H9 (cell line): ENCODE data around the gene TMEM131. TPM values are rescaled to one million over a fixed set of nuclear protein-coding genes. Genes with fewer than 3 reads are reported as not detected.

ENCODE experiments used
- DNase-seq: peaks from one replicate; pipeline ENCODE4 v3.0.0-alpha.2; 2017
- H2AFZ ChIP-seq: one replicate; pipeline ENCODE4 v1.6.1; 2013; ENCODE audit warnings: mild to moderate bottlenecking, low read length, control low read depth, moderate library complexity
- H2AK5ac ChIP-seq: 2 replicates; pipeline ENCODE4 v1.6.1; 2013; ENCODE audit warnings: low read length, control low read depth, mixed read lengths; ENCODE audit not compliant: insufficient read length
- H2BK120ac ChIP-seq: one replicate; pipeline ENCODE4 v1.6.1; 2013; ENCODE audit warnings: low read depth, mild to moderate bottlenecking, low read length, control low read depth, inconsistent platforms; ENCODE audit not compliant: poor library complexity, severe bottlenecking
- H2BK12ac ChIP-seq: 2 replicates; pipeline ENCODE4 v1.6.1; 2013; ENCODE audit warnings: low read length, control low read depth, mixed read lengths, low read depth; ENCODE audit not compliant: insufficient read length
- H2BK15ac ChIP-seq: 2 replicates; pipeline ENCODE4 v1.6.1; 2013; ENCODE audit warnings: low read depth, low read length, control low read depth
- H2BK20ac ChIP-seq: one replicate; pipeline ENCODE4 v1.6.1; 2013; ENCODE audit warnings: low read depth, mild to moderate bottlenecking, low read length, control low read depth, inconsistent platforms; ENCODE audit not compliant: poor library complexity, severe bottlenecking
- H2BK5ac ChIP-seq: 2 replicates; pipeline ENCODE4 v1.6.1; 2013; ENCODE audit warnings: low read length, control low read depth, mixed read lengths; ENCODE audit not compliant: insufficient read length
- H3K14ac ChIP-seq: 2 replicates; pipeline ENCODE4 v1.6.1; 2013; ENCODE audit warnings: low read length, control low read depth; ENCODE audit not compliant: insufficient read depth
- H3K18ac ChIP-seq: 2 replicates; pipeline ENCODE4 v1.6.1; 2013; ENCODE audit warnings: low read depth, mild to moderate bottlenecking, mixed read lengths, low read length, control low read depth; ENCODE audit not compliant: insufficient read length
- H3K23ac ChIP-seq: 2 replicates; pipeline ENCODE4 v1.6.1; 2013; ENCODE audit warnings: low read length, control low read depth, mixed read lengths, low read depth; ENCODE audit not compliant: insufficient read length
- H3K23me2 ChIP-seq: 2 replicates; pipeline ENCODE4 v1.6.1; 2013; ENCODE audit warnings: low read depth, mild to moderate bottlenecking, mixed read lengths, low read length, control low read depth; ENCODE audit not compliant: insufficient read length, poor library complexity, severe bottlenecking
- H3K27ac ChIP-seq: 2 replicates; pipeline ENCODE4 v1.5.1; 2013; ENCODE audit warnings: low read length, control low read depth, mixed read lengths, low read depth; ENCODE audit not compliant: insufficient read length
- H3K27me3 ChIP-seq: 2 replicates; pipeline ENCODE4 v1.6.1; 2013; ENCODE audit warnings: low read length, control low read depth, inconsistent platforms; ENCODE audit not compliant: insufficient read depth
- H3K4ac ChIP-seq: 2 replicates; pipeline ENCODE4 v1.6.1; 2013; ENCODE audit warnings: low read depth, mild to moderate bottlenecking, control low read depth, inconsistent platforms, low read length, moderate library complexity
- H3K4me1 ChIP-seq: 2 replicates; pipeline ENCODE4 v1.6.1; 2013; ENCODE audit warnings: low read length, control low read depth, inconsistent platforms; ENCODE audit not compliant: insufficient read depth
- H3K4me2 ChIP-seq: 2 replicates; pipeline ENCODE4 v1.6.1; 2013; ENCODE audit warnings: low read length, control low read depth, mixed read lengths; ENCODE audit not compliant: insufficient read length, insufficient read depth
- H3K56ac ChIP-seq: 2 replicates; pipeline ENCODE4 v1.6.1; 2013; ENCODE audit warnings: low read depth, mild to moderate bottlenecking, mixed read lengths, low read length, control low read depth; ENCODE audit not compliant: insufficient read length
- H3K79me1 ChIP-seq: 2 replicates; pipeline ENCODE4 v1.6.1; 2013; ENCODE audit warnings: low read depth, mild to moderate bottlenecking, moderate library complexity, low read length, control low read depth, inconsistent platforms; ENCODE audit not compliant: insufficient read depth, poor library complexity, severe bottlenecking
- H3K79me2 ChIP-seq: 2 replicates; pipeline ENCODE4 v1.6.1; 2013; ENCODE audit warnings: low read length, control low read depth, inconsistent platforms; ENCODE audit not compliant: insufficient read depth
- H3K9ac ChIP-seq: 2 replicates; pipeline ENCODE4 v1.6.1; 2013; ENCODE audit warnings: low read length, control low read depth, mixed read lengths; ENCODE audit not compliant: insufficient read length; ENCODE audit errors: extremely low read depth
- H3K9me3 ChIP-seq: one replicate; pipeline ENCODE4 v1.6.1; 2013; ENCODE audit warnings: low read depth, low read length, inconsistent platforms; ENCODE audit not compliant: control insufficient read depth
- H3T11ph ChIP-seq: one replicate; pipeline ENCODE4 v1.6.1; 2013; ENCODE audit warnings: mild to moderate bottlenecking, low read length, control low read depth, inconsistent platforms
- H4K20me1 ChIP-seq: one replicate; pipeline ENCODE4 v1.6.1; 2013; ENCODE audit not compliant: control insufficient read depth, insufficient read length, insufficient read depth
- H4K5ac ChIP-seq: 2 replicates; pipeline ENCODE4 v1.6.1; 2013; ENCODE audit warnings: low read depth, mild to moderate bottlenecking, mixed read lengths, low read length, control low read depth; ENCODE audit not compliant: insufficient read length
- H4K8ac ChIP-seq: replicated peaks from 2 replicates; pipeline ENCODE4 v1.6.1; 2013; ENCODE audit warnings: low read length, control low read depth, mixed read lengths, low read depth; ENCODE audit not compliant: insufficient read length
- H4K91ac ChIP-seq: 2 replicates; pipeline ENCODE4 v1.6.1; 2013; ENCODE audit warnings: low read depth, mild to moderate bottlenecking, moderate library complexity, mixed read lengths, low read length, control low read depth; ENCODE audit not compliant: insufficient read length
- H3K27ac Mint-ChIP-seq, 3 experiments: 2 replicates in 2 of 3; 3 replicates in 1 of 3; pipeline ENCODE4 v1.8.0; 2020 to 2021; ENCODE audit warnings: mixed read lengths in 3 of 3, mild to moderate bottlenecking in 1 of 3, moderate library complexity in 1 of 3
- H3K27me3 Mint-ChIP-seq: 2 replicates; pipeline ENCODE4 v1.8.0; 2021; ENCODE audit warnings: low read depth, mild to moderate bottlenecking, moderate library complexity, mixed read lengths
- H3K36me3 Mint-ChIP-seq, 3 experiments: 2 replicates in 2 of 3; 3 replicates in 1 of 3; pipeline ENCODE4 v1.8.0; 2020 to 2021; ENCODE audit warnings: low read depth in 3 of 3, mixed read lengths in 3 of 3; ENCODE audit not compliant: insufficient read depth in 1 of 3
- H3K4me1 Mint-ChIP-seq, 2 experiments: 2 replicates each; pipeline ENCODE4 v1.8.0; 2020; ENCODE audit warnings: mixed read lengths in 2 of 2
- H3K4me3 Mint-ChIP-seq, 2 experiments: 2 replicates in 1 of 2; 3 replicates in 1 of 2; pipeline ENCODE4 v1.8.0; 2020 to 2021; ENCODE audit warnings: mild to moderate bottlenecking in 2 of 2, mixed read lengths in 2 of 2, moderate library complexity in 1 of 2
- H3K9me3 Mint-ChIP-seq, 2 experiments: 2 replicates in 1 of 2; 3 replicates in 1 of 2; pipeline ENCODE4 v1.8.0; 2020; ENCODE audit warnings: mild to moderate bottlenecking in 2 of 2, mixed read lengths in 2 of 2, moderate library complexity in 1 of 2
- CTCF ChIP-seq: fragments of 200-600 bp; sonication (generic); conservative IDR thresholded peaks from 3 replicates; pipeline ENCODE4 v1.8.0; 2021; ENCODE audit warnings: antibody characterized with exemption, mild to moderate bottlenecking
- WGBS: extraction: QIAGEN DNeasy Blood & Tissue Kit; methylation state at CpG from one replicate; pipeline ENCODE4 v1.1.7; 2013; ENCODE audit warnings: missing lambda C conversion rate, low lambda C conversion rate, mixed read lengths; ENCODE audit not compliant: insufficient read length; ENCODE audit errors: extremely low coverage; 5-methylcytosine and 5-hydroxymethylcytosine counted together
- total RNA-seq: library from RNA; stranded (reverse); gene quantifications from 2 replicates; pipeline ENCODE4 v1.2.1, GENCODE V29; 2021

The TMEM131 gene
- total RNA-seq, 1 experiment from 2014 or later: 20.9 TPM

GRCh38 chr2:97732436-97733340 lies 263.1 kb downstream of the TMEM131 start:
- no peaks in the 10 kb centered on the region for H3K4me1 ChIP-seq
- H3T11ph ChIP-seq: no peak overlapping the region
- H3K27ac ChIP-seq: no peak overlapping the region
- no peak overlapping the region for H2AFZ ChIP-seq
- H4K91ac ChIP-seq: no peak overlapping the region
- H4K8ac ChIP-seq: no peak overlapping the region
- WGBS: no CpG with 5 or more reads among the region's 28 CpGs
- H2AK5ac ChIP-seq: no peak overlapping the region
- no peak overlapping the region for H2BK5ac ChIP-seq
- H3K9ac ChIP-seq: no peak overlapping the region
- H4K20me1 ChIP-seq: no peaks in the 10 kb centered on the region
- no peaks in the 10 kb centered on the region for H3K4me1 Mint-ChIP-seq
- TF ChIP-seq CTCF: no peak
- no peak overlapping the region for H2BK20ac ChIP-seq
- no peak overlapping the region for H3K4ac ChIP-seq
- peaks cover 0 to 2% of the 10 kb centered on the region in 2 experiments; a peak in 3 of 5 replicates for H3K9me3 Mint-ChIP-seq
- H3K56ac ChIP-seq: no peak overlapping the region
- H3K36me3 Mint-ChIP-seq: no peaks in the 10 kb centered on the region; a peak in 1 of 7 replicates
- no peak for DNase-seq
- no peak overlapping the region for H3K4me3 Mint-ChIP-seq
- no peaks in the 10 kb centered on the region for H3K79me1 ChIP-seq
- no peaks in the 10 kb centered on the region for H3K9me3 ChIP-seq
- H3K23ac ChIP-seq: no peak overlapping the region
- H2BK120ac ChIP-seq: no peak overlapping the region
- H3K14ac ChIP-seq: no peak overlapping the region; the same call in 1 of the 2 replicates
- no peaks in the 10 kb centered on the region for H3K23me2 ChIP-seq
- H3K18ac ChIP-seq: no peak overlapping the region
- no peak overlapping the region for H3K4me2 ChIP-seq
- H4K5ac ChIP-seq: no peak overlapping the region
- H2BK15ac ChIP-seq: no peak overlapping the region
- H3K27me3 Mint-ChIP-seq: 0 out of 2 replicates have a peak, but pooled peaks cover 1% of the 10 kb centered on the region
- H3K27ac Mint-ChIP-seq: no peak overlapping the region; a peak in 1 of 7 replicates
- no peak overlapping the region for H2BK12ac ChIP-seq
- no peaks in the 10 kb centered on the region for H3K27me3 ChIP-seq
- H3K79me2 ChIP-seq: no peaks in the 10 kb centered on the region
